GM12873 (cell line): ENCODE measurements around the gene CTBP2.

Experiments used
- CTCF ChIP-seq: IDR thresholded peaks from 2 replicates; pipeline ENCODE4 v1.5.1; 2012; ENCODE audit warnings: low read depth, mild to moderate bottlenecking, moderate library complexity, low read length, control low read depth; ENCODE audit not compliant: insufficient read depth; ENCODE audit errors: missing control alignments

Gene CTBP2

GRCh38 chr10:124955868-124956267 lies 204.5 kb downstream of the CTBP2 start:
- no peak for TF ChIP-seq CTCF

DNA sequence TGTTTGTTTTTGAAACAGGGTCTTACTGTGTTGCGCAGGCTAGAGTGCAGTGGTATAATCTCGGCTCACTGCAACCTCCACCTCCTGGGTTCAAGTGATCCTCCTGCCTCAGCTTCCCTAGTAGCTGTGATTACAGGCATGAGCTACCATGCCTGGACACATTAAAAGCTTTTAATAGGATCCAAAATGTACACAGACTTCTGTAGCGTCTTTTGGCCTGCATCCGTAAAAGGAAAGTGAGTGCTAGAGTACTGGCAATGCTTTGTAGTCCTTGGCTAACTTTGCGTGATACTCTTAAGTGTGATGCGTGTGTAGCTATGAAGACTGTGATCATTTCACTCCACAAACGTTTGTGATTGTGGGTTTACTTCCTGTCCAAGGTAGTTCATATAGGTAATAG lies 205.1 kb downstream of the CTBP2 start:
- no peak for TF ChIP-seq CTCF

GRCh38 chr10:124953421-124953820 lies 206.9 kb downstream of the CTBP2 start:
- no peak for TF ChIP-seq CTCF

DNA sequence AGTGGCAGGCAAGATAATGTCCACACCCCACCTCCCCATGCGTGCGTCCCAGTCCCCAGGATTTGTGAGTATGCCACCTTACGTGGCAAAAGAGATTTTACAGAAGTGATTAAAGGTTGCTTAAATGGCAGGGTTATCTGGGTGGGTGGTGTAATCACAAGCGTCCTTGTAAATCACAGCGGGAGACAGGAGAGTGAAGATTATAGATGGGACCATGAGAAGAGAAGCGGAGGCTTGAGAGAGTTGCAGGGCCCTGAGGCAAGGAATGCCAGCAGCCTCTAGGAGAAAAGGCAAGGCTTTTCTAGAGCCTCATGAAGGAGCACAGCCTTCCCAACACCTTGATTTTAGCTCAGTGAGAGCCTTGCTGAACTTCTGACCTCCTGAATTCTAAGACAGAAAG lies 208.2 kb downstream of the CTBP2 start:
- TF ChIP-seq CTCF = no peak

DNA sequence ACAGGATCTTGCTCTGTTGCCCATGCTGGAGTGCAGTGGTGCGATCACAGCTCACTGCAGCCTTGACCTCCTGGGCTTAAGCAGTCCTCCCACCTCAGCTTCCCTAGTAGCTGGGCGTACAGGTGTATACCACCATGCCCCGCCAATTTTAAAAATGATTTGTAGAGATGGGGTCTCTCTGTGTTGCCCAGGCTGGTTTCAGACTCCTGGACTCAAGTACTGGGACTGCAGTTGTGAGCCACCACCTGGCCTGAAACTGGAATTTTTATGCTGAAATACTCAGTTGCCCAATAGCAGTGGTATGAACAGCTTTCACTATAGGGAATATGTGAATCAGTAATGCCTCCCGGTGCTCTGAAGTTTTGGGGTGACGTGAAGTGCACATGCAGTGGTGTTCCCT lies 210.8 kb downstream of the CTBP2 start:
- no peak for TF ChIP-seq CTCF

DNA sequence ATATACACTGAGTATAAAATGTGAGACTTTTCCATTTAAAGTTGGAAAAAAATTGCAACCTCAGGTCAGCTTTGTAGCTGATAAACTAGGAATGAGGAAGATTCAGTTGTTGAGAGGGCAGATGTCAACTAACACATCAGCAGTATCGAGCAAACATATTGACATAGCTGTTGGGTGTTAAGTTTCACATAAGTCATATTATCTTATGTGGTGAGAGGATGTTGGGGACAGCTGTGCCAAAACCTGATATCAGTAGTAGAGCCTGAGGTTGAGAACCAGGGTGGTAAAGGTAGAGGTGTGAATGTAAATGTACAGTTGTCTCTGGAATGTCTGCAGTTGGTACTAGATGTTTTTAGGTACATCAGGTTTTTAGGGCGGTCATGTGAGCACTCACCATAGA lies 213.4 kb downstream of the CTBP2 start:
- no peak for TF ChIP-seq CTCF

DNA sequence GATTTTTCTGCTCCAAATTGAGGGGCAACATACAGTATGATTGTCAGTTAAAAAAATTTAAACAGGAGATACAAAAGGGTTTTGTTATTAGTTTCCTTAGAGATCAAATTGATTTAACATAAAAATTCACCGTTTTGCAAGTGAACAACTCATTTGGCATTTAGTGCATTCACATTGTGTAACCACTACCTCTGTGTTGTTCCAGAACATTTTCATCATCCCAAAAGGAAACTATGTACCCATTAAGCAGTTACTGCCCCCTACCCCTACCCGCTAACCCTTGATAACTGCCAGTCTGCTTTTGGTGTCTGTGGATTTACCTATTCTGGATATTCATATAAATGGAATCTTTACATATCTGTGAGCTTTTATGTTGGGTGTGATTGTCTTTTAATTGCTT lies 215.4 kb downstream of the CTBP2 start:
- no peak for TF ChIP-seq CTCF
